HepG2 (cell line): ENCODE results near the gene ATP2A2. TPM values are rescaled to one million over a fixed set of nuclear protein-coding genes. Genes with fewer than 3 reads are reported as not detected.
A peak's percentile ranks its signal among the peaks of the same experiment; 100 is the strongest.

Experiments used
- JUND ChIP-seq: sonication (generic); formaldehyde crosslinking; IDR thresholded peaks from 2 replicates; pipeline ENCODE4 v1.8.0; 2022; ENCODE audit warnings: mild to moderate bottlenecking, missing genetic modification reagents
- KMT2A ChIP-seq: sonication (generic); formaldehyde crosslinking; IDR thresholded peaks from 2 replicates; pipeline ENCODE4 v1.4.0; 2020; ENCODE audit warnings: missing genetic modification reagents
- MAX ChIP-seq: IDR thresholded peaks from 2 replicates; pipeline ENCODE4 v1.6.1; 2012; ENCODE audit warnings: inconsistent platforms
- MIER2 ChIP-seq: IDR thresholded peaks from 2 replicates; pipeline ENCODE4 v1.6.1; 2016; ENCODE audit warnings: missing biosample characterization, missing genetic modification reagents
- MYNN ChIP-seq: sonication (generic); formaldehyde crosslinking; IDR thresholded peaks from 2 replicates; pipeline ENCODE4 v1.4.0; 2020; ENCODE audit warnings: mild to moderate bottlenecking, low read depth, missing genetic modification reagents
- RFX1 ChIP-seq: fragments of 450-650 bp; IDR thresholded peaks from 2 replicates; pipeline ENCODE4 v1.6.1; 2017
- SALL1 ChIP-seq: sonication (generic); formaldehyde crosslinking; IDR thresholded peaks from 2 replicates; pipeline ENCODE4 v1.8.0; 2022; ENCODE audit warnings: mild to moderate bottlenecking, missing genetic modification reagents
- SALL2 ChIP-seq: sonication (generic); formaldehyde crosslinking; IDR thresholded peaks from 2 replicates; pipeline ENCODE4 v1.8.1; 2023; ENCODE audit warnings: mild to moderate bottlenecking, missing genetic modification reagents, inconsistent platforms
- SOX5 ChIP-seq: IDR thresholded peaks from 2 replicates; pipeline ENCODE4 v1.6.1; 2016; ENCODE audit warnings: borderline replicate concordance
- THAP7 ChIP-seq: sonication (generic); formaldehyde crosslinking; IDR thresholded peaks from 2 replicates; pipeline ENCODE4 v1.8.1; 2023; ENCODE audit warnings: mild to moderate bottlenecking, missing genetic modification reagents
- ZBTB33 ChIP-seq: sonication (generic); formaldehyde crosslinking; IDR thresholded peaks from 2 replicates; pipeline ENCODE4 v1.4.0; 2020; ENCODE audit warnings: missing genetic modification reagents
- ZNF350 ChIP-seq: sonication (generic); formaldehyde crosslinking; IDR thresholded peaks from 2 replicates; pipeline ENCODE4 v1.4.0; 2020; ENCODE audit warnings: mild to moderate bottlenecking, low read depth, missing genetic modification reagents, borderline replicate concordance
- ZNF629 ChIP-seq: sonication (generic); formaldehyde crosslinking; conservative IDR thresholded peaks from 2 replicates; pipeline ENCODE4 v1.5.0; 2020; ENCODE audit warnings: missing genetic modification reagents
- ZNF639 ChIP-seq: conservative IDR thresholded peaks from 2 replicates; pipeline ENCODE4 v1.6.1; 2018; ENCODE audit warnings: missing genetic modification reagents
- ZNF766 ChIP-seq: sonication (generic); formaldehyde crosslinking; IDR thresholded peaks from 2 replicates; pipeline ENCODE4 v1.5.0; 2020; ENCODE audit warnings: missing genetic modification reagents, borderline replicate concordance
- ZSCAN30 ChIP-seq: sonication (generic); formaldehyde crosslinking; IDR thresholded peaks from 2 replicates; pipeline ENCODE4 v1.5.0; 2020; ENCODE audit warnings: mild to moderate bottlenecking, missing genetic modification reagents
- polyA plus RNA-seq, 8 experiments: library from polyadenylated mRNA; depleted of rRNA in 3 of 8; stranded (reverse) in 7 of 8; unstranded in 1 of 8; fragments of >200 nt; fragmentation: Illumina TruSeq in 4 of 8; extraction: Trizol in 4 of 8; gene quantifications; 2 replicates each; pipeline versions ENCODE4 v1.2.1 to v1.2.3, GENCODE V29; 2011 to 2016; ENCODE audit warnings: low read depth in 4 of 8, missing spikeins in 1 of 8, mixed read lengths in 1 of 8; ENCODE audit not compliant: insufficient read depth in 1 of 8
- total RNA-seq, 5 experiments: library from RNA; depleted of rRNA; stranded (reverse); fragments of >200 nt; fragmentation: Illumina TruSeq; extraction: Trizol; gene quantifications; 2 replicates each; pipeline ENCODE4 v1.2.3, GENCODE V29; 2016; ENCODE audit warnings: low read depth in 1 of 5
- TF ChIP-seq, protein P1 (sequence below): sonication (generic); formaldehyde crosslinking; conservative IDR thresholded peaks from 2 replicates; pipeline ENCODE4 v1.4.0; 2020; ENCODE audit warnings: missing genetic modification reagents
- TF ChIP-seq, protein P2 (sequence below): sonication (generic); formaldehyde crosslinking; IDR thresholded peaks from 2 replicates; pipeline ENCODE4 v1.4.0; 2020; ENCODE audit warnings: mild to moderate bottlenecking, low read depth, missing genetic modification reagents

The ATP2A2 gene
- total and polyA plus RNA-seq, 2 of the 13 experiments (the other 11 are each of a cell fraction or from before 2014, with no cell fraction given) = 35.4 to 85.5 TPM

GRCh38 chr12:110262442-110263388 lies 18.3 kb upstream of the ATP2A2 start (continued):
- no peak for TF ChIP-seq ZNF350 (CRISPR knock-in tag)
- TF ChIP-seq ZSCAN30 (CRISPR knock-in tag) = no peak
- TF ChIP-seq ZBTB33 (CRISPR knock-in tag) = no peak
- no peak for TF ChIP-seq MIER2 (CRISPR knock-in tag)
- no peak for TF ChIP-seq KMT2A (CRISPR knock-in tag)
- no peak for TF ChIP-seq JUND (CRISPR knock-in tag)
- TF ChIP-seq MAX = no peak
- peak; percentile 62; the same call in 1 of the 2 replicates for TF ChIP-seq RFX1
- no peak for TF ChIP-seq MYNN (CRISPR knock-in tag)
- no peak for TF ChIP-seq ZNF629 (CRISPR knock-in tag)
- no peak for TF ChIP-seq THAP7 (CRISPR knock-in tag)
- TF ChIP-seq, protein P1, sequence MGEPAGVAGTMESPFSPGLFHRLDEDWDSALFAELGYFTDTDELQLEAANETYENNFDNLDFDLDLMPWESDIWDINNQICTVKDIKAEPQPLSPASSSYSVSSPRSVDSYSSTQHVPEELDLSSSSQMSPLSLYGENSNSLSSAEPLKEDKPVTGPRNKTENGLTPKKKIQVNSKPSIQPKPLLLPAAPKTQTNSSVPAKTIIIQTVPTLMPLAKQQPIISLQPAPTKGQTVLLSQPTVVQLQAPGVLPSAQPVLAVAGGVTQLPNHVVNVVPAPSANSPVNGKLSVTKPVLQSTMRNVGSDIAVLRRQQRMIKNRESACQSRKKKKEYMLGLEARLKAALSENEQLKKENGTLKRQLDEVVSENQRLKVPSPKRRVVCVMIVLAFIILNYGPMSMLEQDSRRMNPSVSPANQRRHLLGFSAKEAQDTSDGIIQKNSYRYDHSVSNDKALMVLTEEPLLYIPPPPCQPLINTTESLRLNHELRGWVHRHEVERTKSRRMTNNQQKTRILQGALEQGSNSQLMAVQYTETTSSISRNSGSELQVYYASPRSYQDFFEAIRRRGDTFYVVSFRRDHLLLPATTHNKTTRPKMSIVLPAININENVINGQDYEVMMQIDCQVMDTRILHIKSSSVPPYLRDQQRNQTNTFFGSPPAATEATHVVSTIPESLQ (CRISPR knock-in tag) = no peak
- TF ChIP-seq ZNF766 (CRISPR knock-in tag) = no peak
- TF ChIP-seq, protein P2, sequence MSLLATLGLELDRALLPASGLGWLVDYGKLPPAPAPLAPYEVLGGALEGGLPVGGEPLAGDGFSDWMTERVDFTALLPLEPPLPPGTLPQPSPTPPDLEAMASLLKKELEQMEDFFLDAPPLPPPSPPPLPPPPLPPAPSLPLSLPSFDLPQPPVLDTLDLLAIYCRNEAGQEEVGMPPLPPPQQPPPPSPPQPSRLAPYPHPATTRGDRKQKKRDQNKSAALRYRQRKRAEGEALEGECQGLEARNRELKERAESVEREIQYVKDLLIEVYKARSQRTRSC (CRISPR knock-in tag) = no peak
- TF ChIP-seq SOX5 = peak; percentile 21; the same call in 1 of the 2 replicates
- TF ChIP-seq SALL1 (CRISPR knock-in tag) = peak; percentile 12; the same call in 1 of the 2 replicates
- no peak for TF ChIP-seq ZNF639 (CRISPR knock-in tag)
- no peak for TF ChIP-seq SALL2 (CRISPR knock-in tag)
